Fibroblast of lung (primary cell): Measurements from ENCODE around the gene SLC20A1. TPM values are rescaled to one million over a fixed set of nuclear protein-coding genes. Genes with fewer than 3 reads are reported as not detected.

Experiments
- DNase-seq, 2 donors: peaks; one replicate each; pipeline versions ENCODE4 v3.0.0 to v3.0.0-alpha.2; 2010; ENCODE audit warnings: low read depth in 2 of 2
- H2AFZ ChIP-seq: 2 replicates; pipeline ENCODE4 v1.5.1; 2012; ENCODE audit warnings: low read length, control low read depth, inconsistent platforms
- H3K27ac ChIP-seq: 2 replicates; pipeline ENCODE4 v1.5.1; 2011; ENCODE audit warnings: low read length, control low read depth; ENCODE audit not compliant: insufficient read depth
- H3K27me3 ChIP-seq: 2 replicates; pipeline ENCODE4 v1.5.1; 2011; ENCODE audit warnings: mild to moderate bottlenecking, low read length; ENCODE audit not compliant: control insufficient read depth, insufficient read depth
- H3K36me3 ChIP-seq: 2 replicates; pipeline ENCODE4 v1.5.1; 2011; ENCODE audit warnings: low read length; ENCODE audit not compliant: control insufficient read depth, insufficient read depth
- H3K4me1 ChIP-seq: 2 replicates; pipeline ENCODE4 v1.5.1; 2011; ENCODE audit warnings: low read length; ENCODE audit not compliant: control insufficient read depth, insufficient read depth; ENCODE audit errors: extremely low read depth
- H3K4me2 ChIP-seq: 2 replicates; pipeline ENCODE4 v1.5.1; 2011; ENCODE audit warnings: low read length, control low read depth; ENCODE audit not compliant: insufficient read depth; ENCODE audit errors: extremely low read depth
- H3K4me3 ChIP-seq, 4 experiments: fragments of 200-600 bp in 1 of 4; sonication (generic) in 1 of 4; replicated peaks in 1 of 4; 2 replicates each; pipeline ENCODE4 v1.5.1; 2011 to 2016; ENCODE audit warnings: low read length in 4 of 4, low read depth in 3 of 4, mild to moderate bottlenecking in 3 of 4, control low read depth in 2 of 4, inconsistent platforms in 1 of 4, mixed read lengths in 1 of 4; ENCODE audit not compliant: insufficient read depth in 1 of 4; ENCODE audit errors: control extremely low read depth in 1 of 4
- H3K79me2 ChIP-seq: 2 replicates; pipeline ENCODE4 v1.5.1; 2012; ENCODE audit warnings: mild to moderate bottlenecking, low read length, inconsistent platforms; ENCODE audit not compliant: control insufficient read depth, insufficient read depth
- H3K9ac ChIP-seq: 2 replicates; pipeline ENCODE4 v1.5.1; 2011; ENCODE audit warnings: mild to moderate bottlenecking, low read length, control low read depth; ENCODE audit not compliant: insufficient read depth
- H3K9me3 ChIP-seq: 2 replicates; pipeline ENCODE4 v1.5.1; 2012; ENCODE audit warnings: low read depth, low read length; ENCODE audit not compliant: control insufficient read depth, insufficient read depth
- H4K20me1 ChIP-seq: 2 replicates; pipeline ENCODE4 v1.5.1; 2011; ENCODE audit warnings: low read length; ENCODE audit not compliant: control insufficient read depth, insufficient read depth; ENCODE audit errors: extremely low read depth
- CTCF ChIP-seq, 2 donors: IDR thresholded peaks in 1 of 2; conservative IDR thresholded peaks in 1 of 2; 1 replicate in 1 of 2; 2 replicates in 1 of 2; pipeline ENCODE4 v1.5.1; 2011 to 2012; ENCODE audit warnings: low read length in 2 of 2, control low read depth in 1 of 2, inconsistent platforms in 1 of 2, low read depth in 1 of 2, mild to moderate bottlenecking in 1 of 2
- EZH2 ChIP-seq: IDR thresholded peaks from 2 replicates; pipeline ENCODE4 v1.5.1; 2012; ENCODE audit warnings: low read length, control low read depth, mild to moderate bottlenecking; ENCODE audit errors: missing control alignments
- polyA plus RNA-seq, 2 donors: library from polyadenylated mRNA; depleted of rRNA in 1 of 2; stranded (reverse) in 1 of 2; unstranded in 1 of 2; fragments of >200 nt; gene quantifications; 2 replicates each; pipeline ENCODE4 v1.2.1, GENCODE V29; 2011 to 2012; ENCODE audit warnings: missing spikeins in 1 of 2
- total RNA-seq: library from RNA; depleted of rRNA; stranded (reverse); fragments of >200 nt; gene quantifications from 2 replicates; pipeline ENCODE4 v1.2.1, GENCODE V29; 2014

Gene SLC20A1
- total and polyA plus RNA-seq, 2 donors (not counting 1 experiment from before 2014, with no cell fraction given) = 61.3 to 77.3 TPM

GRCh38 chr2:112618383-112618782, 27.4 kb upstream of the SLC20A1 start:
- Histone ChIP-seq H3K9ac (no peak overlapping the region), H3K27ac (no peak overlapping the region), H3K4me2 (no peak overlapping the region), H3K36me3 (no peaks in the 10 kb centered on the region), H3K9me3 (no peaks in the 10 kb centered on the region), H3K79me2 (no peaks in the 10 kb centered on the region), H3K27me3 (no peaks in the 10 kb centered on the region), H2AFZ (no peak overlapping the region), H3K4me3 (no peak overlapping the region), H3K4me1 (peaks cover 9% of the 10 kb centered on the region), H4K20me1 (no peaks in the 10 kb centered on the region)
- DNase-seq = no peak
- TF ChIP-seq EZH2 (no peak), CTCF (conservative IDR thresholded peaks at IDR 0.05 in 1 of 2, IDR thresholded peaks at IDR 0.05 in 1 of 2; ENCODE audit: low read depth in 1 of 2, low read length in 2 of 2) (no peak)

- Histone ChIP-seq H2AFZ (no peak overlapping the region), H3K9ac (no peak overlapping the region), H3K4me3 (no peak overlapping the region), H3K79me2 (no peaks in the 10 kb centered on the region), H3K4me1 (peaks cover 32% of the 10 kb centered on the region), H3K9me3 (no peaks in the 10 kb centered on the region), H3K4me2 (peak overlapping the region; percentile 66), H3K27me3 (no peaks in the 10 kb centered on the region), H4K20me1 (no peaks in the 10 kb centered on the region), H3K36me3 (no peaks in the 10 kb centered on the region), H3K27ac (peak overlapping the region; percentile 94)
- DNase-seq = peak; percentile 87 to 95
- no peak for TF ChIP-seq EZH2
- TF ChIP-seq CTCF (conservative IDR thresholded peaks at IDR 0.05 in 1 of 2, IDR thresholded peaks at IDR 0.05 in 1 of 2; ENCODE audit: low read depth in 1 of 2, low read length in 2 of 2) = no peak
These were observed 23.8 kb upstream of the SLC20A1 start for GRCh38 chr2:112621790-112622527.

DNA sequence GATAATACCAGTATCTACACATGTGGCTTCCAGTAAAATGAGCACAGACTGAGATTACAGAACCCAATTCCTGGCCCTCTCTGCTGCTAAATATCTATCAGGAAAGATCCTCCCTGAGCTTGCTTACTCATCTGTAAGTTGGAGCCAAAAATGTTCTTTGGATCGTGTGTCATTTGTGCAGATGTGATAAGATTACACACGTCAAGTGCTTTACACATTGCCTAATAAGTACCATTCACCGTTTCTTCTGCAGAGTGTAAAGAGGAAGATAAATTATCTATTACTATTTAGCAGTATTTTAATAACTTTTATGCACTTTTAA, 23.2 kb upstream of the SLC20A1 start:
- H3K27me3 ChIP-seq = no peaks in the 10 kb centered on the region
- peaks cover 36% of the 10 kb centered on the region for H3K4me1 ChIP-seq
- H3K36me3 ChIP-seq = no peaks in the 10 kb centered on the region
- H4K20me1 ChIP-seq = no peaks in the 10 kb centered on the region
- H3K4me3 ChIP-seq = no peak overlapping the region
- DNase-seq = peak; percentile 96 to 97
- TF ChIP-seq EZH2 (no peak), CTCF (conservative IDR thresholded peaks at IDR 0.05 in 1 of 2, IDR thresholded peaks at IDR 0.05 in 1 of 2; ENCODE audit: low read depth in 1 of 2, low read length in 2 of 2) (no peak)
- no peak overlapping the region for H3K9ac ChIP-seq
- no peaks in the 10 kb centered on the region for H3K9me3 ChIP-seq
- H3K4me2 ChIP-seq = peak overlapping the region; percentile 66
- no peaks in the 10 kb centered on the region for H3K79me2 ChIP-seq
- no peak overlapping the region for H2AFZ ChIP-seq
- peak overlapping the region; percentile 94 for H3K27ac ChIP-seq
